HG02884 (cell line): ENCODE data around the gene MRAP.
"Not testable (repeated sequence)": the region's sequence is repeated elsewhere in the genome, so short reads cannot be mapped to it uniquely, and the experiment has no call there.

Experiments used
- ATAC-seq: cut with Tn5 transposase; IDR thresholded peaks from one replicate; pipeline ENCODE4 v1.9.1; 2021; ENCODE audit warnings: mild to moderate bottlenecking, moderate library complexity; ENCODE audit not compliant: unreplicated experiment

Gene MRAP

GRCh38 chr21:32298658-32299081 lies at the start of gene MRAP:
Gene MRAP, plus strand, starts transcription at chr21:32298855. Its CDS starts 117 bp downstream, at chr21:32298972.
- ATAC-seq: no peak

DNA sequence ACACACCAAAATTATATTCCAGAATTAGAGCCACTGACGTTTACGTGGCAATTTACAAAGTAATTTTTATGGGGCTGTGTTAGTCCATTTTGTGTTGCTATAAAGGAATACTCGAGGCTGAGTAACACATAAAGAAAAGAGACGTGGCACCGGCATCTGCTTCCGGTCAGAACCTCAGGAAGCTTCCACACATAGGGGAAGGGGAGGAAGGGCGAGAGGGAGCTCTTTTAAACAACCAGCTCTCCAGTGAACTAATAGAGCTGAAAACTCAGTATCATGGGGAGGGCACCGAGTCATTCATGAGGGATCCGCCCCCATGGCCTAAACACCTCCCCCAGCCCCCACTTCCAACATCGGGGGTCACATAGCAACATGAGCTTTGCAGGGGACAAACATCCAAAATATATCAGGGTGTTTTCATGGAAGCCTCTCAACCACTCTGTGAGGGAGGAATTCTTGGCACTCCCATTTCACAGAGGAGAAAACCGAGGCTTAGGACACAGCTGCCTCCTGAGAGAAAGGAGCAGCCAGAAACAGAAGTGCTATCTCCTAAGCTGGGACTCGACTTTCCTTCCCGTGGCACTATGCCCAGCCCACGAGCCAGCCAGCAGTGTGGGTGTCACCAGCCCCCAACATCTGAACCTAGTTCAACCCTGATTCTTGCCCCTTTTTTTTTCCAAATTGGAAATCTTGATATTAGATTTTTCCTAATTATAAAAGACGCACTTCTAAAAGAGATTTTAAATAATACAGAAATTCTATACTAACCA lies 49.0 kb upstream of the MRAP start:
- no peak for ATAC-seq

- no peak for ATAC-seq
Observed at GRCh38 chr21:32252136-32252535, 46.5 kb upstream of the MRAP start.

DNA sequence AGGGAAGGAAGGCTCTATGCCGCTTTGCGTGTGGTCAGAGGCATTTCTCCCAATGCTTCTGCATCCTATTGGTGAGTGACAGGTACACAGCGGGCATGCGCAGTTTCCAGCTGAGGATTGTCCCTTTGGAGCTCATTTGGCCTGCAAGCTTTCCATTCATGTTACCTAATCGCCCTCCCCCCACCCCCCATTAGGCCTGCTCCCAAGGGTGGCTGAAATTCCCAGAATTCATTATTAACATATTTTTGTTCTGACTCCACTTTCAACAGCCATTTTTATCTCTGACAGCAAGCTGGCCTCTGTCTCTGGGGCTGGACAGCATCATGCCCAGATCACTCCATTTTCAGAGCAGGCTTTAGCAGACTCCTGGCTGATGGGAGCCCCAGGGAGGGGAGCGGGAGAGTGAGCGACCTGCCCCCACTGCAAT lies 45.4 kb upstream of the MRAP start:
- ATAC-seq: no peak

DNA sequence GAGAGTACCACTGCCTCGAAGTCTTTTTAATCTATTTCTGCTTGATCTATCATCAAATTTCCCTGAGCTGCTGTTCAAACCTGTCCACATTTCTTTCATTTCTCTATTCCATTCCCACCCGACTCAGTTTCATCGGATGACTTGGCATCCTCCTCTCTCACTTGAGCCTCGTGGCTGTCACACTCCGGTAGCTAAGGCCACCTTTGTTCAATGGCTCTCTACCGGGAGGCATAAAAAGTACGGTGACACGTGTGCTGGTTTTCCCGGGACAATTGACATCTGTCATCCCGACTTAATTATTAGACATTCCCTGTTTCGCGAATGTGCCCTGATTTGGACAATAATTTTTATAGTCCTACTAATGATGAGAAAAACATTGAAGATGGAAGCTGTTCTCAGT lies 42.4 kb upstream of the MRAP start:
- ATAC-seq: no peak

- ATAC-seq: no peak
Observed at GRCh38 chr21:32256873-32257620, 41.6 kb upstream of the MRAP start.

- peak; percentile 59 for ATAC-seq
Observed at GRCh38 chr21:32257962-32258785, 40.5 kb upstream of the MRAP start.

DNA sequence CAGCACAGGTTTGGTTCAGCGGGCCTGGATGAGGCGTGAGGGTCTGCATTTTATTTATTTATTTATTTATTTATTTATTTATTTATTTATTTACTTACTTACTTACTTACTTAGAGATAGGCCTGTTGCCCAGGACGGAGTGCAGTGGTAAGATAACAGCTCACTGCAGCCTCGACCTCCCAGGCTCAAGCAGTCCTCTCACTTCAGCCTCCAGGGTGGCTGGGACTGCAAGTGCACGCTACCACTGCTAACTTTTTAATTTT lies 39.9 kb upstream of the MRAP start:
- not testable (repeated sequence) for ATAC-seq

DNA sequence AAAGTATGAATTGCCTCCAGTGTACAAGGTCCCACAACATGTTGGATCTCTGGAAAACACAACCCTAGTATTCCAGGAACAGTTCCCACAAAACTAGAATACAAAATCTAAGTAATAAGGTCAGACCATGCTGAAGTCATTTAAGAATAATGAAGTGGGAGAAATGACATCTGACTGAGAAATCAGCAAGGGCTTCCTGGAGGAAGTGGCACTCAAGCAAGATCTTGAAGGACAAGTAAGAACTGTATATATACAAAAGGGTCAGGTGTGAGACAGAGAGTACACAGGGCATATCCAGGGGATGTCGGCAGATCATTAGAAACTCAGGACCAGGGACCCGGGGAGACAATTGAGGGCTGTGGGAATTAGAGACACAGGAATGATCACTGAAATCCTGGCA lies 38.5 kb upstream of the MRAP start:
- ATAC-seq: no peak

DNA sequence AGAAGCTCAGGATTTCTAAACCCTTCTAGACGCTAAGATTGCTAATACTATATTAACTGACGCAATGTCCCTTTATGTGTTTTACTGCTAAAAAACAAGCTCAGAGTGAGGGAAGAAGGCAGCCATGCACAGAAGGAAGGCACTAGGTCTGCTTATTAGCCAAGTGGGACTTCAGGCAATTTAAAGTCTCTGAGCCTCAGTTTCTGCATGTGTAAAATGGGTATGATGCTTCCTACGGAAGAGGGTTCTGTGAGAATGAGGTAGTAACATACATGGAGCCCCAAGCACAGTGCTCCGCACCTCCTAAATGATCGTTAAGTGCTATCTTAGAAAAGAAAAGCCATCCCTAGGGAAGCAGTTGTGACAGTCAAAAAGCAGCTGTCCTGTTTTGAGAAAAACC lies 36.7 kb upstream of the MRAP start:
- ATAC-seq: no peak

DNA sequence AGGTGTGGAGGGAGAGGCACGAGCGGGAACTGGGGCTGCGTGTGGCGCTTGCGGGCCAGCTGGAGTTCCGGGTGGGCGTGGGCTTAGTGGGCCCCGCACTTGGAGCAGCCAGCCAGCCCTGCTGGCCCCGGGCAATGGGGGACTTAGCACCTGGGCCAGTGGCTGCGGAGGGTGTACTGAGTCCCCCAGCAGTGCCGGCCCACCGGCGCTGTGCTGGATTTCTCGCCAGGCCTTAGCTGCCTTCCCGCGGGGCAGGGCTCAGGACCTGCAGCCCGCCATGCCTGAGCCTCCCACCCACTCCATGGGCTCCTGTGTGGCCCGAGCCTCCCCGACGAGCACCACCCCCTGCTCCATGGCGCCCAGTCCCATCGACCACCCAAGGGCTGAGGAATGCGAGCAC lies 33.3 kb upstream of the MRAP start:
- ATAC-seq: not testable (repeated sequence)

- no peak for ATAC-seq
Observed at GRCh38 chr21:32270748-32271147, 27.9 kb upstream of the MRAP start.

GRCh38 chr21:32276671-32277070 lies 22.0 kb upstream of the MRAP start:
- ATAC-seq: no peak

GRCh38 chr21:32278103-32278502 lies 20.6 kb upstream of the MRAP start:
- ATAC-seq: no peak

- peak; percentile 86 for ATAC-seq
Observed at GRCh38 chr21:32278518-32279376, 19.9 kb upstream of the MRAP start, which contains the start of gene MIS18A. Gene MIS18A, minus strand, starts transcription at chr21:32279049. Its CDS starts 35 bp downstream, at chr21:32279014.

DNA sequence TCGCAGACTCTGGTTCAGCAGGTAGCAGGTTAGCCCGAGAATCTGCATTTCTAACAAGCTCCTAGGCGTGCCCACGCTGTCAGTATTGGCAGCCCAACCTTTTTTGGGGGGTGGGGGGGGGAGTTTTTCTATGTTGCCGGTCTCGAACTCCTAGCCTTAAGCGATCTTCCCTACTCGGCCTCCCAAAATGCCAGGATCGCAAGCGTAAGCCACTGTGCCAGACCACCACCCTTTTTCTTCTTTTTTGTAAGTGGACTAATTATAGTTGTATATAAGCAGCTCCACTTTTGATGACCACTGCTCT lies 19.3 kb upstream of the MRAP start:
- peak; percentile 17 for ATAC-seq

- no peak for ATAC-seq
Observed at GRCh38 chr21:32281531-32281930, 17.1 kb upstream of the MRAP start.

GRCh38 chr21:32282992-32283391 lies 15.7 kb upstream of the MRAP start:
- no peak for ATAC-seq

DNA sequence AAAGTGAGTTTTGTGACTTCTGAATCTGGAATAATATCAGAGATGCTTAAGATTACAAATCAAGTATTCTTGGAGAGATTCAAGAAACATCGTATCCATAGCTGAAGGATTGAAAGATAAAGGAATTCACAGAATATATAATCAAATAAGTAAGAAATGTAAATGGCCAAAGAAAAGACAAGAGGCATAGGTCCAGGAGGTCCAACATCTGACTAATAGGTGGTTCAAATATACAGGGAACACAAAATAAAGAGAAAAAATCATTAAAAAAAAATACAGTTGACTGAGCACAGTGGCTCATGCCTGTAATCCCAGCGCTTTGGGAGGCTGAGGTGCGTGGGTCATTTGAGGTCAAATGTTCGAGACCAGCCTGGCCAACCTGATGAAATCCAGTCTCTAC lies 13.2 kb upstream of the MRAP start:
- ATAC-seq: no peak

- no peak for ATAC-seq
Observed at GRCh38 chr21:32297449-32297848, 1.2 kb upstream of the MRAP start.

DNA sequence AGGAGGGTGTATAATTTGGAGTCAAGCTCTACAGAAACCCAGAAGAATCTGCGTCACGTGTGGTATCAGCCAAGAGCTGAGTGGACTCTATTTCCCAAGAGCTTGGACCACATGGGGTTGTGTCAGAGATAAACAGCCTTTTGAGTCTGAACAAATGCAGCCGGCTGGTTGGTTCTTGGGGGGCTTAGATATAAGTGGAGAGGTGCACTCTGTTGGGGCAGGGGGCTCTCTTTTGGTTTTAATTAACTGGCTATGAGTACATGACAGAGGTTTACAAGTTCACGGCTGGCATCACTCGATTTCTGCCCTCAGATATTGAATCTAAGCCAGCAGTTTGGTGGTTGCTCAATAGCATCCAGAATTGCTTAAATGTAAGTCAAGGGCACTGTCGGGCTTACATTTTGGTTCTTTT lies 501 bp upstream of the MRAP start:
- ATAC-seq: no peak
